Measurements from ENCODE around the gene ZNF529.

ZNF529 gene

DNA sequence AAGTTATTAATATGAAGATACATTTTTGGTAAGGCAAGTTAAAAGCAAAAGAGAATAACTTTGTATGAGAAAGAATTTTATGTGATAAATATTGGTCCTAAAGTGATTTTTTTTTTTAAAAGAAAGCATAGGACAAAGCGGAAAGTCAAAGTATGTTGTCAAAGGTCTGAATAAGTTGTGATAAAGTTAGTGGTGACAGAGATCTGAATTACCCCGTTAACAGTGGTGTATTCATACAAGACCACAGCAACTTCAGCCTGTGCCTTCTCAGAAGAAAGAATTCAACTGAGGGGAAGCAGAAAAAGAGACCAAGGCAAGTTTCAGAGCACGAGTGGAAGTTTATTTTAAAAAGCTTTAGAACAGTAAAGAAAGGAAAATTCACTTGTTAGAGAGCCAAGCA lies 64.8 kb downstream of the ZNF529 start:
- DNase-seq: no peak

- no peak for DNase-seq
Observed at GRCh38 chr19:36501973-36502372, 71.1 kb downstream of the ZNF529 start.

DNA sequence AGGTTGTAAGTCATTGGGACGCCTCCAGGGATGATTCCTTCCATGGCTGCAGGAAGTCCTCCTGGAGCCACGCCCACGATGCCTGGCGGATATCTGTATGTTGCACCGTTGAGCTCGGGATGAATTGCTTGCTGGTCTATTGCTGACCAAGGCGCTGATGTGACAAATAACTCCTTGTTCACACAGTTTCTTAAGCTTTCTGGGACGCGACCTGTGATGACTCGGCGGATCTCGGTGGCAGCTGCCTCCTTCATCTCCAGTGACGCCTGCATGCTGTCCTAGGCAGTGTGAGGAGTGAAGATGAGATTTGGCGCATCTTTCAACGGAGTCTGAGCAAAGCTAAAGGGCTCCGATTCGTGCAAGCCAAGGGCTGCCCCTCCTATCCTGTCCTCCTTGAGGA lies 76.1 kb downstream of the ZNF529 start:
- DNase-seq: no peak

Data from NCI-H510A (cell line).